ENCODE measurements around the gene NCOA1. TPM values are rescaled to one million over a fixed set of nuclear protein-coding genes. Genes with fewer than 3 reads are reported as not detected.
"Not testable (repeated sequence)": the region's sequence is repeated elsewhere in the genome, so short reads cannot be mapped to it uniquely, and the experiment has no call there.

NCOA1 gene
- polyA plus RNA-seq, 1 donor: 110 TPM

DNA sequence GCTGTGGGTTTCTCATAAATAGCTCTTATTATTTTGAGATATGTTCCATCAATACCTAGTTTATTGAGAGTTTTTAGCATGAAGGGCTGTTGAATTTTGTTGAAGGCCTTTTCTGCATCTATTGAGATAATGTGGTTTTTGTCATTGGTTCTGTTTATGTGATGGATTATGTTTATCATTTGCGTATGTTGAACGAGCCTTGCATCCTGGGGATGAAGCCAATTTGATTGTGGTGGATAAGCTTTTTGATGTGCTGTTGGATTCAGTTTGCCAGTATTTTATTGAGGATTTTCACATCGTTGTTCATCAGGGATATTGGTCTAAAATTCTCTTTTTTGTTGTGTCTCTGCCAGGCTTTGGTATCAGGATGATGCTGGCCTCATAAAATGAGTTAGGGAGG is 42.5 kb downstream of the NCOA1 start:
- not testable (repeated sequence) for DNase-seq (ENCODE audit: low read depth)

DNA sequence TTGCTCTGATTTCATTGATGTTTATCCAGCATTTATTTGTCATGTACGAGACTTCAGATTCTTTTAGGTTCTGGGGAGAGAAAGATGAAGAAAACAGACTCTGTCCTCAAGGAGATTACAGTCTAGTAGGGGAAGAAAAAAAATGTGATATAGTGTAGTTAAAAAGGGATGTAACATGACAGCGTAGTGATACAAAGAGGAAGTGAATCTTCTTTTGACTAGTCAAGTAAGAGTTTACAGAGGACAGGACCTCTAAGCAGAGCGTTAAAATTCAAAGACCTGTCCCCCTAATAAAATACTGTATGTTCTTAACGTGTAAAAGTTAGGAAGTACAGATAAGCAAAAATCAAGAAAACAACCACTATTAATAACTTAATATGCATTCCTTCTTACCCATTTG is 47.7 kb downstream of the NCOA1 start:
- no peak for DNase-seq (ENCODE audit: low read depth)

DNA sequence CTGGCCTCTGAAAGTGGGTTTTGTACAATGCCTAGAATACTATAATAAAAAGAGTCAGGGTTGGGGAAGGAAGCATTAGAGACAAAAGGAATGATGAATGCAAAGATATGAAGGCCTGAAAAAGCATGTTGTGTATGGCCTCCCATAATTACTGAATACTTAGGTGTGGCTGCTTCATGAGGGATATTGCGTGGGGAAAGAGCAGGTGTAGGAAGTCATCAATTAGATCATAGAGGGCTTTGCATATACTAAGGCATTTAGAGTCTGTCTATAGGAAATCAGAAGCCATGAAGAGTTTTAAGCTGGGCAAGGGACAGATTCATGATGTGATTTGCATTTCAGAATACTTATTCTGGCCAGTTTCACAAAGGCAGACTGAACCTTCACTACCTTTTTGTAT is 48.2 kb downstream of the NCOA1 start:
- DNase-seq (ENCODE audit: low read depth): no peak

DNA sequence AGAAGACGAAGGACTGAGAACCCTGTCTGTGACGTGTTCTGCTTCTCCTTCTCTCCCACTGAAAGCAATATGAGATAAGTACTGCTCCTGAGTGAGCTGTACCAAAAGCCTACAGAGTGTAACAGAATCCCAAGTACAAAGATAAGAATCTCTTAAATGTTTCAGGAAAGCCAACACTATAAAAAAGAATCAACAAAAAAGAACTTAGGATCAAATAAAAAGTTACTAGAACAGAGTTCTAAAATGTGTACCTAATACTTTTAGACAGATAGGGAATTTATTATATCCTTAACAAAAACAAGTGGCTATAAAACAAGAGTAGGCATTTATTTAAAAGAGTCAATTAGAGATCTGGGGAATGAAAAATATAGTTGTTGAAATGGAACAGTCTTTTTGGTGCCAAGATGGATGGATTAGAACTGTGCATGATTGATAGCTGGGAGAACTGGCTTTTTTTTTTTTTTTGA is 49.0 kb downstream of the NCOA1 start:
- no peak for DNase-seq (ENCODE audit: low read depth)

DNA sequence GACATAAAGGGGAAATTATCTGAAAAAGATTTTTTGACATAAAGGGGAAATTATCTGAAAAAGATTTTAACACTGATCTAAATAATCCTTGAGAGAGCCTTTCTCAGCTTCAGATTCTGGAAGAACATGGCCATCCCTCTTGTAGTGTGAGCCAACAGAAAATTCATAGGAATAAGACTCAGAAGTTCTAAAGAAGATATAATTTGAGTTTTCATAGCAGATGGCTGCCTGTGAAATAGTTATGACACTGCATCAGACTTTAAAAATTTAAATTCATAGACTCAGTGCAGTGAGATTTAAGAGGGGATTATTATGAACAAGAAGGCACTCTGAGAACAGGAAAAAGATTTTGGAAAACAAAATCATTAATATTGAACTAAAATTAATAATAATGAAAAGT is 50.6 kb downstream of the NCOA1 start:
- no peak for DNase-seq (ENCODE audit: low read depth)

DNA sequence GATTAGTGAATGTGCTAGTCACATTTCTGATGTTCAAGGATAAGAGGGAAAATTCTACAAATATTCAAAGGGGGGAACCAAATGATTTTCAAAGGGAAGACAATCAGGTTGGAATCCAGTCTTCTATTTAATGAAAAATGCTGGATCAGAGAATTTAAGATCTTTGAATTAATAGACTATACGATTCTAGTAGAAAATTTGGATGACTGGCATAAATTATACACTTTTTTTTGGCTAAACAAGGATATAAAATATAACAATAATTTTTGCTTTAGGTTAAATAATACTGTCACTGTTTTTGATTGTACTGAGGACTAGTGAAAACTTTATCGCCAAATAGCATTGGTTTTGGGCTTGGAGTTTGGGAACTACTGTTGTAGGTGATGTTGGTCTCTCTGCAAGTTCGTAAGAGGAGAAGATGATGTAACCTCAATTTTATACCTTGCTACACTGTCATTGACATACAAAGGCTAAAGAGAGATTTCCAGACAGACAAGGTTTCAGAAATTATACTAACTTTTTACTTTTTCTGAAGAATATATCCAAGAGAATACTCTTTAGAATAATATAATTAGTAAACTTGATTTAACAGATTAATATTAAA is 51.3 kb downstream of the NCOA1 start:
- no peak for DNase-seq (ENCODE audit: low read depth)

DNA sequence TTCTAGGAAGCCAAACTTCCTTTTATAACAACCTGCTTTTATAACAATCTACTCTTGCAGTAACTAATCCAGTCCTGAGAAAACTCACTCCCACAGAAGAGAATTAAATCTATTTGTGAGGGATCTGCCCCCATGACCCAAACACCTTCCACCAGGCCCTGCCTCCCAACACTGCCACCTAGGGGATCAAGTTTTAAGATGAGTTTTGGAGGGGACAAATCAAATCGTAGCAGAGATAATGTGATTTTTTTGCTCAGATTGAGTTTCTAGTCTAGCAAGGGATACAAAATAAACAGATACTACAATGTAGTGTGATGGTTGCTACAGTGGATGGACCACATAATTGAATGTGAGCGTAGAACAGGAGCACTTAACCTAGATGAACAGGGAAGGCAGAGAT is 52.2 kb downstream of the NCOA1 start:
- no peak for DNase-seq (ENCODE audit: low read depth)

DNA sequence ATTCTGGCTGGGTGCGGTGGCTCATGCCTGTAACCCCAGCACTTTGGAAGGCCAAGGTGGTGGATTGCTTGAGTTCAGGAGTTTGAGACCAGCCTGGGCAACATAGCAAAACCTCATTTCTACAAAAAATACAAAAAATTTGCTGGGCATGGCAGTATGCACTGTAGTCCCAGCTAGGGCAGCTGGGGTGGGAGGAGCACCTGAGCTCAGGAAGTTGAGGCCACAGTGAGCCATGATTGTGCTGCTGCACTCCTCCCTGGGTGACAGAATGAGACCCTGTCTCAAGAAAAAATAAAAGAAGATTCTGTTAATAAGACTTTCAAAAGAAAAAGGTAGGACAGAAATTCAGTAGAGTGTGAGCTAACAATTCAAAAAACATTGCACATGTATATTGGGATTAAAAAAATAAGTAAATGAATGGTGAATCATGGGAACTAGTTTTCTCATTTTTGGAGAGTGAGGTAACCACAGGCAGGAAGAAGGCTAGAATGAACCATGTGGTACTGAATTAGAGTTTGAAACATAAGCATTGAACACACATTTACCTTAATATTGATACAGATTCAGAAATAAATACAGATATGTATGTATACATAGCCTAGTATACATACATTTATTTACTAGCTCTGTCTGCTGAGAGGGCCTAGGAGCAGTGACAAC is 53.5 kb downstream of the NCOA1 start:
- DNase-seq (ENCODE audit: low read depth): no peak

DNA sequence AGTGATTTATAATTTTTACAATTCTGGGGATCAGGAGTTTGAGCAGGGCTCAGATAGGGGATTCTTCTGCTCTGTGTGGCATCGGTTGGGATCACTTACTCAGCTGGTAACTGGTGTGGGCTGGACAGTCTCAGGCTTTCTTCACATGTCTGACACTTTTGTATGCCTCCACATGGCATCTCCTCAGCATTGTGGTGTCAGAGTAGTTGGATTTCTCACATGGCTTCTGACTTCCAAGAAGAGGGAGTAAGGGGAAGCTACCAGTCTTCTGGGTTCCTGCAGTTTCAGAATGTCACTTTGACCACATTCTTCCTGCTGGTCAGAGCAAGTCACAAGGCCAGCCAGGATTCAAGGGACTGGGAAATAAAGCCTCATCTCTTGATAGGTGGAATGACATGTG is 55.6 kb downstream of the NCOA1 start:
- no peak for DNase-seq (ENCODE audit: low read depth)

DNA sequence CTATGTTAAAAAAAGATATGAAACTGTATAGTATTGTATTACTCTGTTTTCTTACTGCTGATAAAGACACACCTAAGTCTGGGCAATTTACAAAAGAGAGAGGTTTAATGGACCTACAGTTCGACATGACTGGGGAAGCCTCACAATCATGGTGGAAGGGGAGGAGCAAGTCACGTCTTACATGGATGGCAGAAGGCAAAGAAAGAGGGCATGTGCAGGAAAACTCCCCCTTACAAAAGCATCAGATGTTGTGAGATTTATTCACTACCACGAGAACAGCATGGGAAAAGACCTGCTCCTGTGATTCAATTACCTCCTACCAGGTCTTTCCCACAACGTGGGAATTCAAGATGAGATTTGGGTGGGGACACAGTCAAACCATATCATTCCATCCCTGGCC is 57.0 kb downstream of the NCOA1 start:
- DNase-seq (ENCODE audit: low read depth): no peak

DNA sequence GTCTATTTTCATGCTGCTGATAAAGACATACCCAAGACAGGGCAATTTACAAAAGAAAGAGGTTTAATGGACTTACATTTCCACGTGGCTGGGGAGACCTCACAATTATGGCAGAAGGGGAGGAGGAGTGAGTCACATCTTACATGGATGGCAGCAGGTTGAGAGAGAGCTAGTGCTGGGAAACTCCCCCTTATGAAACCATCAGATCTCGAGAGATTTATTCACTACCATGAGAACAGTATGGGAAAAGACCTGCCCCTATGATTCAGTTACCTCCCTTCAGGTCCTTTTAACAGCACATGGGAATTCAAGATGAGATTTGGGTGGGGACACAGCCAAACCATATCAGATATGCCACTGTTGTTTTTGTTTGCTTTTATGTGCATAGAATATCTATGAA is 59.2 kb downstream of the NCOA1 start:
- not testable (repeated sequence) for DNase-seq (ENCODE audit: low read depth)

DNA sequence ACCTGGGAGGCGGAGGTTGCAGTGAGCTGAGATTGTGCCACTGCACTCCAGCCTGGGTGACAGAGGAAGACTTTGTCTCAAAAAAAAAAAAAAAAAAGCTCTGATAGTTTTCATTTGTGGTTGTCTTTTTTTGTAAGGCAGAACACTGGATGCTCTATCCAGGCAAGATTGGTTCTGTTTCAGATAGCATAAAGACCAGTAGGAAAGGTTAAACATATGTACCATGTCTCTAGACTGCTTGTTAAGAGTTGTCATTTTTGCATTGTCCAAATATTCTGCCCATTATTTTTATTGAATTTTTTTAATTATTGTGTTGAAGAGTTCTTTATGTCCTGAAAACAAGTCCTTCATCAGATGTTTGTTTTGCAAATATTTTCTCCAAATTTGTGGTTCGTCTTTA is 60.0 kb downstream of the NCOA1 start:
- DNase-seq (ENCODE audit: low read depth): no peak

DNA sequence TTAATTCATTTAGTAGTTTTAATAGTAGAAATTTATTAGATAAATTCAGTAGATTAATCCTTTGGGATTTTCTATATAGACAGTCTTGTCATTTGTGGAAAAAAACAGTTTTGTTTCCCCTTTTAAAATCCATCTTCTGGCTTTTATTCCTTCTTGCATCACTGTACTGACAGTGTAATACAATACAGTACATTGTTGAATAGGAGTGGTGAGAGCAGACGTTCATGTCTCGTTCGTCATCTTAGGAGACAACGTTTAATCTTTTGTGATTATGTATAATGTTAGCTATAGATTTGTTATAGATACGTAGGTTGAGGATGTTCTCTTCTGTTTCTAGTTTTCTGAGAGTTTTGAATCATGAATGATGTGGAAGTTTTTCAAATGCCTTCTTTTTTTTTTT is 61.8 kb downstream of the NCOA1 start:
- DNase-seq (ENCODE audit: low read depth): no peak

DNA sequence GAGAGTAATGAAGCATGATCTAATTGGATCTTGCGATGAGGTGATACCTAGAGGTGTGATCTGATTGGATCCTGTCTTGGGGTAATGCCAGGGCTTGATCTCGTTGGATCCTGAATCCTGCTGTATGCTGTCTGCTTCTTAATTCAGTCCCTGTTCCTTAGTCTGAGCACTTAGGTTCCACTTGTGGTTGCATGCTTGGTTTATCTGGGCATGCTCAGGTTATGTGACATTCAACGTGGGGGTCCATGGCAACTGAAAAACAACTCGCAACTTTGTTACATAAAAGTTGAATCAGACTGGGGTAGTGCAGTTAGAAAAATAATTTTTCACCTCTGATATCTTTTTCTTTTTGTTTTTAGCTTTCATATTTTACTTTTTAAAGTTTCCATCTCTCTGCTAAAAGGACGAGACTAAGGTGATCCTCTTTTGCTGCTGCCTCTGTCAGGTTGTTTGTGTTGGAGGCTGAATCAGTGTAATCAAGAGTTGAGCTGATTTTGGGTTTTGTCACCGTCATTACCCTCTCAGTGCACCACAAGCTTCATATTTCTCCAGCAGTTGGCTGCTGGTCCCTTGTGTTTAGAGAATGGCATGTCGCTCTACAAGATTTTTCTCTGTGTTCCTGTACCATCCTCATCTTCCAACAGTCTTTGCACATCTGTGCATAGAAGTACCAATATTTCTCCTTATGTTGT is 67.9 kb downstream of the NCOA1 start:
- DNase-seq (ENCODE audit: low read depth): no peak

DNA sequence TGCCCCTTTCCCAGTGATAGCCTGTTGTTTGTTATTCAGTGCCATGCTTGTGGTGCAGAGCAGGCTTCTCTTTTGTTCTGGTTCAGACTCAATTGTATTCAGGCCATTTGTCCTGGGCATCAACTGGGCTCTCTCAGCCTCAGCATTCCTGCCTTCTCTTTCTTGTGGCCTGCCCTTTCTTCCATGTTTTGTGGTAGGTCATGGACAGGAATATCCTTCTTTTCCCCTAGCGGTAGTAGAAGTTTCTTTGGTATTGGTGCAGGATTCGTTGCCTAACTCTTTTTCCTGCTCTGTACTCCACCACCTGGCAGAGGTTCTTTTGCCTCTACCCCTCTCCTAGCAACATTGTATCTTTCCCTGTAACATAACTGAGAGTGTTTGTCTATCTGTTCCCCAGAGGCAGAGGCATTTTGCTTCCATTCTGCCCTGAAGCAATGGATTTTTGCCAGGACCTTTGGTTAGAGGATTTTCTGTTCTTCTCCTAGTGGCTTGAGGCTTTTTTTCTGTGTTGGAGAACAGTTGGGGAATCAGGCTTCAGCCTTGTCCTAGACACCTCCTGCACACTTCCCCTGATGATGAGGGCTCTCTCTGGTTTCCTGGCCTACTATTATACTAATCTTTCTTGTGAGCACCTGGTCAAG is 68.5 kb downstream of the NCOA1 start:
- DNase-seq (ENCODE audit: low read depth): no peak

DNA sequence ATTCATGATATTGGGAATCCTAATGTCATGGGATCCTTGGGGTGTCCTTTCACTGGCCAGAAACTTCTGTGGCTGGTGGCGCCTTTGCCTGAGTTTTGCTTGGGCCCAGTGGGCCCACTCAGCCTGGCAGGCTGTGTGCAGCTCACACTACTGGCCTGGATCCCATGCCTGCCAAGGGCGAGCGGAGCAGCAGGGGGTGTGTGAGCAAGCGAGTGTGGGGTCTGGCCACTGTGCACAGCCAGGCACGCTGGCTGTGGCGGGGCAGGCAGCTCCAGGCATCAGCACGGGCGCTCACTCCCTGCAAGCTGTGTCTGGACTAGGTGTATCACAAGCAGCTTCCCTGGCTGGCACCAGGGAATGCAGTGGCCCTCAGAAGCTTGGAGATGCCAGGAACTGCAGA is 74.5 kb downstream of the NCOA1 start:
- no peak for DNase-seq (ENCODE audit: low read depth)

DNA sequence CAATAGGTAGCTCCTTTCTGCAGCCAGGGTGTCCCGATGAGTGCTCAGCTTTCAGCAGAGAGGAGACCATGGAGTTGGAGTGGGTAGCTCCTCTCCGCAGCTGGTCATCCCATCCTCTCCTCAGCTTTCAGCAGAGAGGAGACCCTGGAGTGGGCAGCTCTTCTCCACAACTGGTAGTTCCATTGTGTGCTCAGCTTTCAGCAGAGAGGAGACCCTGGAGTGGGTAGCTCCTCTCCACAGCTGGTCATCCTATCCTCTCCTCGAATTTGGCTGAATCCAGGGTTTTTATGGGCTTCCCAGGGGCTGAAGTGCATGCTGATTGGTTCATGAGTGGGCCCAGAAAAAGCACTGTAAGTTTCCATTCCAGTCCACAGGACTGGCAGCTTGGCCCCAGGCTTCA is 75.2 kb downstream of the NCOA1 start:
- no peak for DNase-seq (ENCODE audit: low read depth)

DNA sequence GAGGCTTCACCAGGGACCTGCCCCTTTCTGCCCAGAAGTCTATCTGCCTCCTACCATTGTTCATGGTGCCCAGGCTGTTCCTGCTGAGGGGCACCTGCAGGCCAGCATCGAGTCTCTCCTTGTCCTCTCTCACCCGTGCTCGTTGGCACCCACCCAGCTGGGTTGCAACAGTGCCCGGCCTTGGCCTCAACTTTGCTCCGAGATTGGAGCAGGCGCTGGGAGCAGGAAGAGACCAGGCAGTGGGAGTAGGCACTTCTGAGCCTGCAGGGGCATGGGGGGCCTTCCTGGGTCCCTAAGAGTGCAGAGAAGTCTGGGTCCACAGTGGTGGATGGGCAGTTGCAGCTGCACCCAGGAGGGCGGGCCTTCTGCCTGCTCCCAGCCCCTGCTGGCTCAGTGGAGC is 75.6 kb downstream of the NCOA1 start:
- DNase-seq (ENCODE audit: low read depth): no peak

DNA sequence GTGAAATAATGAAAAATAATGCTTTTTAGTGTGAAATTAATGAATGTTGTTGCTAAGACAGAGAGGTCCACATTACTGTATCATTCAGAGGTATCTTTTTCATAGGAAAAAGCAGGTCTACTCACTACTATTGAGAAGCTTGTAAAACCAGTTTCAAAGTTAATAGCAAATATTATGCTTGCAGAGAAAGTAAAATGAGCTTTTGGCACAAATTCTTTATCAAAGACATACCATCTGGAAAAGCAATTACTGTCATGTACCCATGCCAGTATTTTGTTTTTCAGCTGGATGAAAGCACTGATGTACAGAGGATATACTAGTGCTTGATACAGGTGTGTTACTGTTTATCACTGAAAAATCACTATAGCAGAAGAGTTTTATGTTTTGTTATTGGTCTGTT is 77.5 kb downstream of the NCOA1 start:
- no peak for DNase-seq (ENCODE audit: low read depth)

DNA sequence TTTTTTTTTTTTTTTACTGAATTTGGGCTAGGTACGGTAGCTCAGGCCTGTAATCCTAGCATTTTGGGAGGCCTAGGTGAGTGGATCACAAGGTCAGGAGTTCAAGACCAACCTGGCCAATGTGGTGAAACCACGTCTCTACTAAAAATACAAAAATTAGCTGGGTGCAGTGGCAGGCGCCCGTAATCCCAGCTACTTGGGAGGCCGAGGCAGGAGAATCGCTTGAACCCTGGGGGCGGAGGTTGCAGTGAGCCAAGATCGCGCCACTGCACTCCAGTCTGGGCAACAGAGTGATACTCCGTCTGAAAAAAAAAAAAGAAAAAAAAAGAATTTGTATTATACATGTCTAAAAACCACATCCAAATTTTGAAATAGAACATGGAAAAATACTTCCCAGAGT is 78.5 kb downstream of the NCOA1 start:
- not testable (repeated sequence) for DNase-seq (ENCODE audit: low read depth)

DNA sequence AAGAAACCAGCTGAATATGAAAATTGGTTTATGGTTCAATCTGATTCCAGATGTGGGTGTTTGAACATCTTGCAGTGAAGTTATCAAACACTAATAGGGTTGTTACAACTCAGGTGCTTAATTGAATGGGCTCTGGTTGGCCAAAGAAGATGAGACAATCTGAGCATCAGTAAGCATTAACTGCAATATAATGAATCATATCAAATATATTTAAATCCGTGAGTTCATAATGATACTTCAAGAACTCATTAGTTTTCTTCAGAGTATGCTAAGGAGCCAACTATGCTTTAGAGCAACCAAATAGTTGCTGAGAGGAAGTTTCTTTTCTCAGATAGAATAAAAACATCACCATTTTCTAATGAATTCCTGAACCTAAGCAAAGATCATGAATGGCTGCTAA is 79.2 kb downstream of the NCOA1 start:
- DNase-seq (ENCODE audit: low read depth): no peak

DNA sequence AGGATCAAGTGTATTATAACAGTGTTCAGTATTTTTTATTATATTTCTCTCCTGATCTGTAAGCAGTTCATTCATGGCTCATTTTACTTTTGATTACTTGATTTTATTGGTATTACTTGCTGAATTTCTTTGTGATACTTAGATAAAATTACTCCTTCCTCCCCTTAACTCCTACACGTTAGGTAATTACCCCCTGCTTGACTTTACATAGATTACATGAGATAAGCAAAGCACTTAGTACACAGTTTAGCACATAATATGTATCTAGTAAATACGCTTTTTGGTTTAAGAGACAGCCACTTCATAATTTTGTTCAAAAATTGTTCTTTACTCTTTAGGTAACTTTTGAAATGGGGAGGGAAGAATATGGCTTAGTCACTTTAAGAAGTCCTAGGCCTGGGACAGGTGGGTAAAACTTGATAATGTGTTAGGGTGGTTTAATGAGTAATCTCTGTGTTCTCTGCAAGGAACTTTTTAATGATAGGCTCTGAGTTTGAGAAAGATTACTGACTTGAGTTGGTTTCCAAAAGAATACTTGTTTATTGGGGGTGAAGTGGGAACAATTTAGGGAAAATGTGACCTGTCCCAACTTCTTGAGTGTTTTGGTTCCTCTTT is 80.9 kb downstream of the NCOA1 start:
- DNase-seq (ENCODE audit: low read depth): no peak

Data from forelimb muscle (tissue), 1 donor.